Measurements from ENCODE around the gene CLEC4F. TPM values are rescaled to one million over a fixed set of nuclear protein-coding genes. Genes with fewer than 3 reads are reported as not detected.

Gene CLEC4F
- total RNA-seq, 1 donor from 2014 or later = not detected

DNA sequence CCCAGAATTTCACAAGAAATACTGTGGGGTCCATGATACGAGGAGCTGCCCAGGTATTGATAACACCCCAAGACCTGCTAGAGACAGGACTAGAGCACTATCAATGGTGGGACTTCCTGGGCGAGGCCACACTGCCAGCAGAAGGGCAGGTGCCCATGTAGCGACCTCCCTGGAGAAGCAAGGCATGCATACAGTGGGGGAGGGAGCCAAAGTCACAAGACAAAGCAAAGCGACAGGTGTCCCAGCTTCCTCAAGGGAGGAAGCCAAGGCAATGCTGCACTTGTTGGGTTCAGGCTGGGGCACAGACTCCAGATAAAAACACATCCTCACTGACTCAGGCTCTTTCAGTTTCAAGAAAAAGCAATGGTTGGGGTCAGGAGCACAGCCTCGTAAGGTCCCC lies 7.7 kb upstream of the CLEC4F start:
- intact Hi-C loops (cut with micrococcal nuclease) = no loop called here
- ATAC-seq (ENCODE audit: low read depth) (no peak), DNase-seq (no peak)
- Mint-ChIP-seq H3K27ac (no peak overlapping the region), H3K27me3 (peaks cover 16% of the 10 kb centered on the region), H3K36me3 (ENCODE audit: low read depth) (no peaks in the 10 kb centered on the region), H3K9me3 (no peaks in the 10 kb centered on the region), H3K4me1 (no peaks in the 10 kb centered on the region), H3K4me3 (no peak overlapping the region)
- POLR2A ChIA-PET = no interaction called here
- TF ChIP-seq, protein P1, sequence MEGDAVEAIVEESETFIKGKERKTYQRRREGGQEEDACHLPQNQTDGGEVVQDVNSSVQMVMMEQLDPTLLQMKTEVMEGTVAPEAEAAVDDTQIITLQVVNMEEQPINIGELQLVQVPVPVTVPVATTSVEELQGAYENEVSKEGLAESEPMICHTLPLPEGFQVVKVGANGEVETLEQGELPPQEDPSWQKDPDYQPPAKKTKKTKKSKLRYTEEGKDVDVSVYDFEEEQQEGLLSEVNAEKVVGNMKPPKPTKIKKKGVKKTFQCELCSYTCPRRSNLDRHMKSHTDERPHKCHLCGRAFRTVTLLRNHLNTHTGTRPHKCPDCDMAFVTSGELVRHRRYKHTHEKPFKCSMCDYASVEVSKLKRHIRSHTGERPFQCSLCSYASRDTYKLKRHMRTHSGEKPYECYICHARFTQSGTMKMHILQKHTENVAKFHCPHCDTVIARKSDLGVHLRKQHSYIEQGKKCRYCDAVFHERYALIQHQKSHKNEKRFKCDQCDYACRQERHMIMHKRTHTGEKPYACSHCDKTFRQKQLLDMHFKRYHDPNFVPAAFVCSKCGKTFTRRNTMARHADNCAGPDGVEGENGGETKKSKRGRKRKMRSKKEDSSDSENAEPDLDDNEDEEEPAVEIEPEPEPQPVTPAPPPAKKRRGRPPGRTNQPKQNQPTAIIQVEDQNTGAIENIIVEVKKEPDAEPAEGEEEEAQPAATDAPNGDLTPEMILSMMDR (IDR thresholded peaks at IDR 0.05) = no peak
- CTCF ChIA-PET = no interaction called here

DNA sequence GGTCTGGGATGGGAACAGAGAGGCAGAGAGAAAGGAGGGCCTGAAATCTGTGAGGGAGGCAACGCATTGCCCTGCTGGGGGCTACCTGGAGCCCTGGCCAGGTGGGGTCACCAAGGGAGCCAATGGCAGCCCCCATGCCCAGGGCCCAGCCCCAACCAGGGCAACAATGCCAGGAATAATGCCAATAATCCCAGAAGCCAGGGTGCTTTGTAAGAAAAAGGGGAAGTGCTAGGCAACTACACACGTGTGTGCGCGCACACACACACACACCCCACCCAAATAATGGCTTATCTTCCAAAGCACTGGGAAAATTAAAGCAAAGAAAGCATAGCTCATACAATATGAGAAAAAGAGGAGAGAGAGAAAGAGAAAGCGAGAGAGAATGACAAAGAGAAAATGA lies 7.0 kb upstream of the CLEC4F start:
- no peaks in the 10 kb centered on the region for H3K36me3 Mint-ChIP-seq (ENCODE audit: low read depth)
- intact Hi-C loops (cut with micrococcal nuclease) = no loop called here
- no peak overlapping the region for H3K27ac Mint-ChIP-seq
- TF ChIP-seq, protein P1 (IDR thresholded peaks at IDR 0.05) = no peak
- DNase-seq (no peak), ATAC-seq (ENCODE audit: low read depth) (no peak)
- H3K27me3 Mint-ChIP-seq = peaks cover 16% of the 10 kb centered on the region
- H3K4me3 Mint-ChIP-seq = no peak overlapping the region
- POLR2A ChIA-PET = no interaction called here
- H3K9me3 Mint-ChIP-seq = no peaks in the 10 kb centered on the region
- no peaks in the 10 kb centered on the region for H3K4me1 Mint-ChIP-seq
- CTCF ChIA-PET = no interaction called here

DNA sequence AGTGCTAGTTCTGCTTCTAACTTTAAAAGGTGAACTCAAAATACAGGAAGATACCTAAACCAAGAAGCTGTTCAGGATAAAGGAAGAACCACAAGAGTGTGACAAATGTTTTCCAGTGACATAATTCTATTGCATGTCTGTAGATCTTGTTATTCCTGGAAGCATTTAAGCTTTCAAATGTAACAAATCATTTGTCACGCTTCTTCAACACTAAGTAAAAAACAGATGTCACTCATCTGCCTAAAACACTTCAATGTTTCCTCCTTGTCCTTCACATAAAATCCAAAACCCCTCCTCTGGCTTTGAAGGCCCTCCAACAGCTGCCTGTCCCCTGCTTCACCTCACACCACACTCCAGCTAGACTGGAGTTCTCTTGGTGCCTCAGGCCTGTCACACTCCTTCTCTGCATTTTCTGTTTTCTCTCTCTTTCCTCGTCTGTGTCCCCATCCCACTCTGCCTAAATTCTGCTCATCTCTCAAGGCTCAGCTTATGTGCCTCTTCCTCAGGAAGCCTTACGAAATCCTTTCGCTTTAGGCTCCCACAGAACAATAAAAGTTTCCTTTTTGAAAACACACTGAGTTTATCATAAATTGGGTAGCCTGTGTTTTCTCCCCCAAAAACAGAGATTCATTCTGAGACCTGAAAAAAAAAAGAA lies 6.4 kb upstream of the CLEC4F start:
- ATAC-seq (ENCODE audit: low read depth) (no peak), DNase-seq (no peak)
- no peaks in the 10 kb centered on the region for H3K9me3 Mint-ChIP-seq
- CTCF ChIA-PET = no interaction called here
- TF ChIP-seq, protein P1 (IDR thresholded peaks at IDR 0.05) = no peak
- no peak overlapping the region for H3K27ac Mint-ChIP-seq
- no peak overlapping the region for H3K4me3 Mint-ChIP-seq
- intact Hi-C loops (cut with micrococcal nuclease) = no loop called here
- POLR2A ChIA-PET = no interaction called here
- no peaks in the 10 kb centered on the region for H3K4me1 Mint-ChIP-seq
- no peaks in the 10 kb centered on the region for H3K36me3 Mint-ChIP-seq (ENCODE audit: low read depth)
- H3K27me3 Mint-ChIP-seq = peaks cover 15% of the 10 kb centered on the region

DNA sequence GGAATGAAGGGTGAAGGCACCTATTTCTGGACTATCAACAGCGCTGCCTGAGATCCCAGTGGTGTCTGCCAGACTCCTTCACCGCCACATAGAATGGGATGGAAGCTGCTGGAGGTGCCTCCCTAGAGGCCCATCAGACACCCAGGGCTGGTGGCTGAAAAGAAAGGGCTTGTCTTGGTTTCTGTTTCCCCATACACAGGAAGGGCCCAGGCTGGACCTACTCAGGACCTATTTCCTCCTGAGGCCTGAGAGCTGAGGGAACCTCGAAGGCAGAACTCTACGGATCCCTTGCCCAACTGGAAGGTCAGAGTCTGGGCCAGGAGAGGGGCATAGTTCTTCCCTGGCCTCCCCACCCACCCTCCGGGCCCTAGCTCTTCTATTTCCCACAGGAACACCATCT lies 2.9 kb upstream of the CLEC4F start:
- Mint-ChIP-seq H3K4me1 (no peaks in the 10 kb centered on the region), H3K9me3 (no peaks in the 10 kb centered on the region), H3K27ac (no peak overlapping the region), H3K36me3 (ENCODE audit: low read depth) (no peaks in the 10 kb centered on the region), H3K4me3 (no peak overlapping the region), H3K27me3 (peaks cover 11% of the 10 kb centered on the region)
- intact Hi-C loops (cut with micrococcal nuclease) = no loop called here
- ChIA-PET CTCF (no interaction called here), POLR2A (no interaction called here)
- ATAC-seq (ENCODE audit: low read depth) = no peak
- DNase-seq = no peak
- TF ChIP-seq, protein P1 (IDR thresholded peaks at IDR 0.05) = no peak

DNA sequence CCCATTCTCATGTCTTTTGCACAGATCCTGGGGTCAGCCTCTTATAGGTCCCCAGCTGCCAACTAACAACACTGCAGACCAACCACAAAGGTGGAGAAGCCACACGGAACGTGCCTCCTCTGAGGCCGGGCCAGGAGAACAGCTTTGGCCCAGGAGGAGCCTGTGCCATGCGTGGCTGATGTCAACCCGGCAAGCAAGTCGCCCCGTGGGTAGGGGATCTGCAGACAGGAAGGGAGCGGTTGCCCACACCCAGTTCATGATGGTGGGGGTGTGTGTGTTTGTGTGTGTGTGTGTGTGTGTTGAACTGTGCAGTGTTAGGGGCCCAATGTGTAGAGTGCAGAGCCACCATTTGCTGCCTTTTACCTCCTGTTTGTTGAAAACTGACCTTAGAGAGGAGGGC lies 2.4 kb upstream of the CLEC4F start:
- H3K4me1 Mint-ChIP-seq = no peaks in the 10 kb centered on the region
- ChIA-PET POLR2A (no interaction called here), CTCF (no interaction called here)
- H3K4me3 Mint-ChIP-seq = no peak overlapping the region
- ATAC-seq (ENCODE audit: low read depth) = no peak
- H3K27ac Mint-ChIP-seq = no peak overlapping the region
- TF ChIP-seq, protein P1 (IDR thresholded peaks at IDR 0.05) = no peak
- no peak for DNase-seq
- H3K36me3 Mint-ChIP-seq (ENCODE audit: low read depth) = no peaks in the 10 kb centered on the region
- peaks cover 13% of the 10 kb centered on the region for H3K27me3 Mint-ChIP-seq
- intact Hi-C loops (cut with micrococcal nuclease) = no loop called here
- H3K9me3 Mint-ChIP-seq = no peaks in the 10 kb centered on the region

All from activated B cell treated with CpG ODN at 0.5 μM for 24 hours (primary cell).